ENCODE results near the gene MLLT3.

DNA sequence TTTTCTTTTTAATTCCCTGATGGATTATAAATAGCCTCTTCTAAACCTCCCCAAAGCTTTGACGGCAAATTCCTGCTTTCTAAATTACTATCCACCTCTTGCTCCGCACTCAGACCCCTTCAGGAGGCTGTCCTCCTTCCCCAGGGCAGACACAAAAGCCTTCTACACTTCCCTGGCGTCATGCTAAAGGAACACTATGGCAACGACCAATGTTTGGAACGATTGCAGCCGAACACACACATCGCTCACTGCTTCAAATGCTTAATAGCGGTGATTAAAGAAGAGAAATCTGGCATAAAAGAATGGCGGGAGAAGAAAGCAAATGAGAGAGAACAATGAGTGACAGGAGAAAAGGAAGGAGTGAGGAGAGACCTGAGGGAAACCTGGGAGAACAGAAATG lies 297.3 kb downstream of the MLLT3 start:
- TF ChIP-seq, protein P1, sequence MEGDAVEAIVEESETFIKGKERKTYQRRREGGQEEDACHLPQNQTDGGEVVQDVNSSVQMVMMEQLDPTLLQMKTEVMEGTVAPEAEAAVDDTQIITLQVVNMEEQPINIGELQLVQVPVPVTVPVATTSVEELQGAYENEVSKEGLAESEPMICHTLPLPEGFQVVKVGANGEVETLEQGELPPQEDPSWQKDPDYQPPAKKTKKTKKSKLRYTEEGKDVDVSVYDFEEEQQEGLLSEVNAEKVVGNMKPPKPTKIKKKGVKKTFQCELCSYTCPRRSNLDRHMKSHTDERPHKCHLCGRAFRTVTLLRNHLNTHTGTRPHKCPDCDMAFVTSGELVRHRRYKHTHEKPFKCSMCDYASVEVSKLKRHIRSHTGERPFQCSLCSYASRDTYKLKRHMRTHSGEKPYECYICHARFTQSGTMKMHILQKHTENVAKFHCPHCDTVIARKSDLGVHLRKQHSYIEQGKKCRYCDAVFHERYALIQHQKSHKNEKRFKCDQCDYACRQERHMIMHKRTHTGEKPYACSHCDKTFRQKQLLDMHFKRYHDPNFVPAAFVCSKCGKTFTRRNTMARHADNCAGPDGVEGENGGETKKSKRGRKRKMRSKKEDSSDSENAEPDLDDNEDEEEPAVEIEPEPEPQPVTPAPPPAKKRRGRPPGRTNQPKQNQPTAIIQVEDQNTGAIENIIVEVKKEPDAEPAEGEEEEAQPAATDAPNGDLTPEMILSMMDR (conservative IDR thresholded peaks at IDR 0.05; ENCODE audit: low read depth, low read length) = no peak
- no peak for TF ChIP-seq EZH2 (IDR thresholded peaks at IDR 0.05; ENCODE audit: borderline replicate concordance, low read depth, low read length, poor library complexity, severe bottlenecking)
